Activated naive CD4-positive, alpha-beta T cell treated with Interleukin-2 at 50 U/mL for 16 hours (primary cell): ENCODE results near the gene THAP4.

Experiments used
- DNase-seq: peaks from one replicate; pipeline ENCODE4 v3.0.0-alpha.2; 2020

The THAP4 gene

GRCh38 chr2:241545523-241546473 is 91.2 kb downstream of the THAP4 start:
- no peak for DNase-seq

- DNase-seq, result no peak
These were observed 91.9 kb downstream of the THAP4 start for GRCh38 chr2:241545106-241545505.

DNA sequence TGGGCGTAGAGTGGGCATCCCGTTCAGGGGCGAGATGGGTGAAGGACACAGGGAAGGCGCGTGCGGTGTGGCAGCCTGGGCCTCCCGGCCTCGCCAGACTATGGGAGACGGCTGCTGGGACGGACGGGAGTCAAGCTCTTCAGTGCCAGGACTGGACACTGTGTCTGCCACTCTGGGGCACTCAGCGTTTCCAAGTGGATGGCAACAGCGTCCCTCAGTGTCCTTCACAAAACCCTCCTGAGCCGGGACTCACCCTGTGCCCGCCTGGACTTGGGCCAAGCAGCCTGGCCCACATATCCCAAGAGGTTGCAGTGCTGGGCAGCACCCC is 94.7 kb downstream of the THAP4 start:
- no peak for DNase-seq

DNA sequence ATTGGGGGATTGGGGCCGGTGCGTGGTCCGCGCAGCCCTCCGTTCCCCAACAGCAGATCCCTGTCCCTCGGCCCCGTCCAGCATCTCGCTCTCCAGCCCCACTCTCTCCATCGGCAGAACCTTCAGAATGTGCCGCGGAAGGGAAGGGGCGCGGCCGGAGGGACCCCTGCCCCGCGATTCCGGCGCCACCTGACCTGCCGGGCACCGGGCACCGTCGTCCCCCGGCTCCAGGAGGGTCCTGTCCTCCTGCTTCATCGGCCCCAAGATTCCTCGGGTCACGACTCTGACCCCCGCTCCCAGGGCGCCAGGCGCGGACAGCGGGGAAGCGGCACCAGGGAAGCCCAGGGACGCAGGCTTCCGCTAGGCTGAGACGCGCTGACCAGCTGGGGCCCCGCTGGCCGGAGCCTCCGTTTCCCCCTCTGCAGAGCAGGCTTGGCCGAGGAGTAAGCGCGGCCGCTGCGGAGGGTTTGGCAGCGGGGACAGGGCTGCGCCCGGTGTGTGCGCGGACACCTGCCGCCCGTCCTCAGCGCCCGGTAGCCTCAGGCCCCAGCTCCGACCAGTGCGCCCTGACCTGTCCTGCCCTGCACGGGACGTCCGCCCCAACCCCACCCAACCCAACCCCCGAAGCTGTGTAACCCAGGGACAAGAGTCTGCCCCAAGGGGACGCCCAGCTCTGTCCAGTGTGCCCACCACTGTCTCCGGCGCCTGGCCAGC is 95.2 kb downstream of the THAP4 start:
- DNase-seq, result no peak

GRCh38 chr2:241540771-241541561 is 96.0 kb downstream of the THAP4 start:
- DNase-seq, result peak; percentile 50

GRCh38 chr2:241540401-241540770 is 96.6 kb downstream of the THAP4 start:
- DNase-seq, result no peak

- no peak for DNase-seq
These were observed 97.2 kb downstream of the THAP4 start for GRCh38 chr2:241539616-241540374.

DNA sequence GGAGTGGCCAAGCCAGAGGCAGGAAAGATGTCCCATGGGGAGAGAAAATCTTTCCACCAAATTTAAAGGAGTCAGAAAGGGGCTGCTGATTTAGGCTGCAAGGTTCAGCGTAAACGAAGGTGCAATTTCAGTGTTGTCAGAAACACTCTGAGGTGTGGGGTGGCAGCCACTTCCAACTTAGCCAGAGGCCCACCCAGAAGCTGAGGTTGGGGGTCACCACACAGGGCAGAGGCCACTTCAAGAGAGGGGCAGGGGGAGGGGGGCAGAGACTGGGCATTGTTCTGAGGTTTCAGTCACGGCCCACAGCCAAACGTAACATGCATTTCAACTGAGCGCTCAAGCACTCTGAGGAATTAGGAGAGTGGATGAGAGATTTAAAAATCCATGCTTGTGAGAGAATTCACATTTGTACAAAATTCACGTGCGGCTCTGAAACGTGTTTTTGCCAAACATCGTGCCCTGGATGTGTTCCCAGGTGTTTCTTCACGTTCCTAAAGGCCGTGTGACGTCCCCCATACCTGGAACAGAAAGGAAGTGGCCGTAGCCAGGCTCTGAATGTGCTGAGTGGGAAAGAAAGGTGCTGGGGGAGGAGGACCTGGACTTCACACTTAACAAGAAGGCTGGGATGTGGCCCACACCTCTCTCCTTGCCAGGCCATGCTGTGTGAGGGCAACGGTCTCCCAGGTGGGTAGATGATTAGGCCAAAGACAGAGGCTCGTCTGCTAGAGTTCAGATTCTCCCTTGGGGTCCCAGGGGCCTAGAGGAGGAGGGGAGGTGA is 97.9 kb downstream of the THAP4 start:
- no peak for DNase-seq

GRCh38 chr2:241535871-241536655 is 100.9 kb downstream of the THAP4 start:
- DNase-seq, result no peak

DNA sequence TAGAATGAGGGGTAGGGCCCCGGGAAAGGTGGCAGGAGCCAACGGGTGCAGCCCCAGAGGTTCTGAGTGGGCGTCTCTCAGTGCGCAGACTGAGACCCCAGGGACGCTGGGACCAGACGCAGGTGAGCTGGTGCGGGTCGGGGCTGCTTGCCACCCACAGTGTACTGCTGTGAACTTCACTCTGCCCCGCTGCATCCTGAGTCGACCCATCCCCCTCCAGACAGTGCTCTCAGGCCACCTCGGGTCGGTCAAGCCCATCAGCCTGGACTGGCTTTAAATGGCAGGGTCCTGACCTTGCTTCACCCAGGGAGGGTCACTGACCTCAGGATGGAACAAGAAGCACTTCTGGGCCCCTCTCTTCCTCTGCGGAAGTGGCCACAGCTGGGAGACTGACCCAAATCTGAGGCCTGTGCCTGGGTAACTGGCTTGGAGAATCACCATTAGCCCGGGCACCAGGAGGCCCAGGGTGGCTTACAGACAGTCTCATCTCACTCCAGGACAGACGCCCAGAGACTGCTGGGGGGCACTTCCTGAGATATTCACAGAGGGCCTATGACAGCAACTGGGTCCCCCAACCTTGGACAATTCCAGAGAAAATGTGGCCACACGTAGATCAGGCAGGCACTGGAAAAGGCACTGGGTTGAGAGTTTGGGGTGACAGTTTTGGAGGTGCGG is 102.1 kb downstream of the THAP4 start:
- DNase-seq, result no peak
